Neuronal stem cell (in vitro differentiated cells): ENCODE results near the gene MED15.
"Not testable (repeated sequence)": the region's sequence is repeated elsewhere in the genome, so short reads cannot be mapped to it uniquely, and the experiment has no call there.

Experiments used
- DNase-seq: peaks from one replicate; pipeline ENCODE4 v3.0.0-alpha.2; 2013; ENCODE audit warnings: low spot score
- H2AFZ ChIP-seq: one replicate; pipeline ENCODE4 v1.6.1; 2013; ENCODE audit warnings: mild to moderate bottlenecking, low read length, inconsistent platforms
- H2AK5ac ChIP-seq: 2 replicates; pipeline ENCODE4 v1.6.1; 2013; ENCODE audit warnings: low read depth, mild to moderate bottlenecking, inconsistent platforms, low read length, moderate library complexity, mixed read lengths
- H2BK120ac ChIP-seq: 2 replicates; pipeline ENCODE4 v1.6.1; 2013; ENCODE audit warnings: low read depth, mild to moderate bottlenecking, inconsistent platforms, low read length, moderate library complexity, mixed read lengths
- H2BK12ac ChIP-seq: one replicate; pipeline ENCODE4 v1.6.1; 2013; ENCODE audit warnings: low read length, inconsistent platforms
- H2BK15ac ChIP-seq: 2 replicates; pipeline ENCODE4 v1.6.1; 2013; ENCODE audit warnings: mild to moderate bottlenecking, low read length, inconsistent platforms, mixed read lengths
- H2BK5ac ChIP-seq: one replicate; pipeline ENCODE4 v1.6.1; 2013; ENCODE audit warnings: inconsistent platforms, mild to moderate bottlenecking, low read length, moderate library complexity
- H3K14ac ChIP-seq: one replicate; pipeline ENCODE4 v1.6.1; 2013; ENCODE audit warnings: low read length, inconsistent platforms
- H3K18ac ChIP-seq: 2 replicates; pipeline ENCODE4 v1.6.1; 2013; ENCODE audit warnings: low read length, inconsistent platforms
- H3K23ac ChIP-seq: 2 replicates; pipeline ENCODE4 v1.6.1; 2013; ENCODE audit warnings: low read depth, mild to moderate bottlenecking, mixed read lengths, low read length, inconsistent platforms; ENCODE audit not compliant: poor library complexity
- H3K27ac ChIP-seq: replicated peaks from 3 replicates; pipeline ENCODE4 v1.5.1; 2013; ENCODE audit warnings: low read length, inconsistent platforms
- H3K27me3 ChIP-seq, 3 experiments: 2 replicates each; pipeline ENCODE4 v1.6.1; 2013; ENCODE audit warnings: low read length in 3 of 3, mild to moderate bottlenecking in 2 of 3, inconsistent platforms in 1 of 3, low read depth in 1 of 3, mixed read lengths in 1 of 3, moderate library complexity in 1 of 3; ENCODE audit not compliant: control insufficient read depth in 3 of 3, insufficient read depth in 3 of 3
- H3K36me3 ChIP-seq, 2 donors: replicated peaks in 1 of 2; 2 replicates each; pipeline ENCODE4 v1.6.1; 2013; ENCODE audit warnings: low read length in 2 of 2; ENCODE audit not compliant: control insufficient read depth in 2 of 2, insufficient read depth in 2 of 2
- H3K4ac ChIP-seq: 2 replicates; pipeline ENCODE4 v1.6.1; 2013; ENCODE audit warnings: inconsistent platforms, mild to moderate bottlenecking, low read length, moderate library complexity
- H3K4me1 ChIP-seq, 2 donors: 1 replicate in 1 of 2; 2 replicates in 1 of 2; pipeline ENCODE4 v1.6.1; 2013; ENCODE audit warnings: low read length in 2 of 2, low read depth in 1 of 2; ENCODE audit not compliant: control insufficient read depth in 2 of 2, insufficient read depth in 1 of 2
- H3K4me2 ChIP-seq: one replicate; pipeline ENCODE4 v1.6.1; 2013; ENCODE audit warnings: mild to moderate bottlenecking, low read length, inconsistent platforms; ENCODE audit not compliant: insufficient read depth, poor library complexity, severe bottlenecking
- H3K4me3 ChIP-seq, 2 donors: 2 replicates each; pipeline ENCODE4 v1.5.1; 2013; ENCODE audit warnings: low read length in 2 of 2, mild to moderate bottlenecking in 2 of 2, inconsistent platforms in 1 of 2, moderate library complexity in 1 of 2
- H3K79me1 ChIP-seq: one replicate; pipeline ENCODE4 v1.6.1; 2013; ENCODE audit warnings: low read depth, mild to moderate bottlenecking, inconsistent platforms, low read length, moderate library complexity
- H3K9ac ChIP-seq: one replicate; pipeline ENCODE4 v1.6.1; 2013; ENCODE audit warnings: mild to moderate bottlenecking, low read depth, low read length, inconsistent platforms; ENCODE audit not compliant: poor library complexity
- H3K9me3 ChIP-seq, 2 donors: replicated peaks in 1 of 2; 2 replicates each; pipeline versions ENCODE3 to v1.6.1; 2013; ENCODE audit warnings: low read length in 2 of 2, mild to moderate bottlenecking in 2 of 2, inconsistent platforms in 1 of 2, low read depth in 1 of 2, mixed read lengths in 1 of 2, moderate library complexity in 1 of 2; ENCODE audit not compliant: control insufficient read depth in 2 of 2, insufficient read depth in 1 of 2
- H4K8ac ChIP-seq: one replicate; pipeline ENCODE4 v1.6.1; 2013; ENCODE audit warnings: low read depth, mild to moderate bottlenecking, inconsistent platforms, low read length, moderate library complexity
- H4K91ac ChIP-seq: one replicate; pipeline ENCODE4 v1.6.1; 2013; ENCODE audit warnings: low read length, low read depth, mild to moderate bottlenecking, inconsistent platforms; ENCODE audit not compliant: poor library complexity
- WGBS, 2 donors: extraction: QIAGEN DNeasy Blood & Tissue Kit; methylation state at CpG; one replicate each; pipeline ENCODE4 v1.1.7; 2013; ENCODE audit warnings: missing lambda C conversion rate in 2 of 2, mixed read lengths in 1 of 2; ENCODE audit not compliant: insufficient read length in 2 of 2, insufficient replicate concordance in 1 of 2; ENCODE audit errors: extremely low coverage in 2 of 2; 5-methylcytosine and 5-hydroxymethylcytosine counted together

Gene MED15

DNA sequence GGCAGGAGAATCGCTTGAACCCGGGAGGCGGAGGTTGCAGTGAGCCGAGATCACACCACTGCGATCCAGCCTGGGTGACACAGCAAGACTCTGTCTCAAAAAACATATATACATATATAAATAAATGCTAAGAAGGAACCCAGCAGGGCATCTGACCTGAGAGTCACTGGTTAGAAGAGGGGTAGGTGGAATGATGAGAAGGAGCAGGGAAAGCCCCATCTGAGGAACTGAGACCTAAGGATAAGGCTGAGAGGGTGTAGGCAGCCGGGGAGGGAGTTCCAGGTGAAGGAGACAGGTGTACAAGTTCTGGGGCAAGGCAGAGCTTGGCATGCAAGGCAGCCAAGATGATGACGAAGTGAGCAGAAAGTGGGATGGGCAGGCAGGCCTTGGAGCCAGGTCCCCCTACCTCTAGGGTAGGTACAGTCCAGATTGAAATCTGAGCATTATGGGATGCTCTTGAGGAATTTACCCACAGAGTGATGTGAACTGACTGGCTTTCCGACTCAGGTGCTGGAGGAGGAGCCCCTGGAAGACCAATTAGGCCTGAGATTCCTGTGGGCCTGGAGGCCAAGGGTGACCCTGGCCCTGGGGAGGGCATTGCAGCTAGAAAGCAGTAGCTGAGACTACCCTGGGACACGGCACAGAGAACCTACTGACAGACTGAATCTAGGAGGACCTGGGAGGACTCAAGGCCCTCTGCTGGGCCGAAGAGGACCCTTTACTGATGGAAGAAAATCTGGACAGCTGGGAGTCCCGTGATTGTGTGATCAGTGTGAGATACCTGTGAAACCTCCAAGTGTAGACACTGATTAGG is 34.6 kb upstream of the MED15 start:
- Histone ChIP-seq H3K79me1 (no peaks in the 10 kb centered on the region), H3K18ac (no peak overlapping the region), H3K14ac (no peak overlapping the region), H2BK15ac (no peak overlapping the region), H3K4me2 (no peak overlapping the region), H3K9me3 (peaks cover 0 to 2% of the 10 kb centered on the region in 2 donors), H4K8ac (no peak overlapping the region), H3K23ac (no peak overlapping the region), H2BK5ac (no peak overlapping the region), H2AK5ac (no peak overlapping the region), H3K27me3 (no peaks in the 10 kb centered on the region), H4K91ac (no peak overlapping the region), H3K36me3 (peaks cover 14 to 49% of the 10 kb centered on the region in 2 donors), H3K27ac (no peak overlapping the region), H3K4me1 (no peaks in the 10 kb centered on the region), H3K4ac (no peak overlapping the region), H3K4me3 (no peak overlapping the region), H3K9ac (no peak overlapping the region), H2BK120ac (no peak overlapping the region), H2BK12ac (no peak overlapping the region), H2AFZ (no peak overlapping the region)
- DNase-seq = no peak
- no CpG with 5 or more reads among the region's 11 CpGs for WGBS, 2 donors

DNA sequence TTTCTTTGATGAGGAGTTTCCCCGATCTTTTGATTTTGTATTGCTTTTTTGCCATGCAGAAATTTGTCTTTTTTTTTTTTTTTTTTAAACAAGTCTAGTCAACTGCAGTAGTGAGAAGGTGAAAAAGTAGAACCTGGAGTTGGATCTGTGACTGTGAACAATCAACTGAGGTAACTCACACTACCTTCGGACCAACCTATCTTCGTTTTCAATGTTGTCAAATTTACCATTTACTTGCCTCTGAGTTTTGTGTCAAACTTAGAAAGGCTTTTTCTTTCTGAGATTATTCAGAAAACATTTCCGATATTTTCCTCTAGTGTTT is 32.3 kb upstream of the MED15 start:
- Histone ChIP-seq H3K4me1 (no peaks in the 10 kb centered on the region), H2BK120ac (no peak overlapping the region), H2BK15ac (no peak overlapping the region), H2BK12ac (no peak overlapping the region), H3K14ac (no peak overlapping the region), H4K91ac (no peak overlapping the region), H3K18ac (no peak overlapping the region), H3K23ac (no peak overlapping the region), H3K4ac (no peak overlapping the region), H4K8ac (no peak overlapping the region), H3K4me2 (no peak overlapping the region), H3K27ac (no peak overlapping the region), H3K36me3 (peaks cover 10 to 29% of the 10 kb centered on the region in 2 donors), H3K79me1 (no peaks in the 10 kb centered on the region), H3K4me3 (no peak overlapping the region), H3K27me3 (no peaks in the 10 kb centered on the region), H3K9me3 (peaks cover 0 to 2% of the 10 kb centered on the region in 2 donors), H2AFZ (no peak overlapping the region), H3K9ac (no peak overlapping the region), H2AK5ac (no peak overlapping the region), H2BK5ac (no peak overlapping the region)
- no CpG with 5 or more reads among the region's 4 CpGs for WGBS, 2 donors
- DNase-seq = no peak

DNA sequence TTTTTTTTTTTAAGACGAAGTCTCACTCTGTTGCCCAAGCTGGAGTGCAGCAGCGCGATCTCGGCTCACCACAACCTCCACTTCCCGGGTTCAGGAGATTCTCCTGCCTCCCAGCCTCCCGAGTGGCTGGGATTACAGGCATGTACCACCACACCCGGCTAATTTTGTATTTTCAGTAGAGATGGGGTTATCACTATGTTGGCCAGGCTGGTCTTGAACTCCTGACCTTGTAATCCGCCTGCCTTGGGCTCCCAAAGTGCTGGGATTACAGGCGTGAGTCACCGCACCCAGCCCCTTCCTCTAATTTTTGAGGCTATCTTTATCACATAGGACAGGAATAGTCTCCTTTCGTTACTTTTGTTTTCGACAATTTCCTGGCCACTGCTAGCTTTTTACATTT is 31.8 kb upstream of the MED15 start:
- peaks cover 10 to 29% of the 10 kb centered on the region in 2 donors for H3K36me3 ChIP-seq
- not testable (repeated sequence) for H2AK5ac ChIP-seq, H3K9me3 ChIP-seq, H3K27ac ChIP-seq, H4K91ac ChIP-seq, H3K4me3 ChIP-seq, H2BK120ac ChIP-seq, H3K9ac ChIP-seq, H4K8ac ChIP-seq, H3K4me2 ChIP-seq, H3K18ac ChIP-seq, H3K4ac ChIP-seq, H3K14ac ChIP-seq, H3K27me3 ChIP-seq, H2AFZ ChIP-seq, DNase-seq, H2BK5ac ChIP-seq, H3K79me1 ChIP-seq, H2BK12ac ChIP-seq, H2BK15ac ChIP-seq, H3K4me1 ChIP-seq, H3K23ac ChIP-seq
- WGBS, 2 donors = no CpG with 5 or more reads among the region's 12 CpGs

DNA sequence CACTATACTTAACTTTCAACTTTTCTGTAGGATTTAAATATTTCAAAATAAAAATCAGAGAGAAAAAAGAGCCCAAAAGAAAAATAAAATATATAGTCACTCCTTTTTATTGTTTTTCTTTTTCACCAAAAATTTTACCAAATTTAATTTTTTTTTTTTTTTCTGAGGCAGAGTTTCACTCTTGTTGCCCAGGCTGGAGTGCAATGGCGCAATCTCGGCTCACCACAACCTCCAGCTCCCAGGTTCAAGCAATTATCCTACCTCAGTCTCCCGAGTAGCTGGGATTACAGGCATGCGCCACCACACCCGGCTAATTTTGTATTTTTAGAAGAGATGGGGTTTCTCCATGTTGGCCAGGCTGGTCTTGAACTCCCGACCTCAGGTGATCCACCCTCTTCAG is 29.4 kb upstream of the MED15 start:
- H2BK15ac ChIP-seq, H3K9ac ChIP-seq, H2AFZ ChIP-seq, H3K18ac ChIP-seq, H3K79me1 ChIP-seq, H4K8ac ChIP-seq, H4K91ac ChIP-seq, H3K27ac ChIP-seq, H2AK5ac ChIP-seq, H2BK12ac ChIP-seq, H3K4me1 ChIP-seq, DNase-seq, H3K4ac ChIP-seq, H3K4me3 ChIP-seq, H2BK120ac ChIP-seq, H3K4me2 ChIP-seq, H3K23ac ChIP-seq, H2BK5ac ChIP-seq, H3K27me3 ChIP-seq, H3K14ac ChIP-seq, H3K9me3 ChIP-seq: not testable (repeated sequence)
- no CpG with 5 or more reads among the region's 6 CpGs for WGBS, 2 donors
- H3K36me3 ChIP-seq = peaks cover 6 to 19% of the 10 kb centered on the region in 2 donors
